ENCODE data around the gene MLH1. TPM values are rescaled to one million over a fixed set of nuclear protein-coding genes. Genes with fewer than 3 reads are reported as not detected.

MLH1 gene
- polyA plus RNA-seq, 1 of the 3 experiments (the other 2 are of a cell fraction), result 24.0 TPM

DNA sequence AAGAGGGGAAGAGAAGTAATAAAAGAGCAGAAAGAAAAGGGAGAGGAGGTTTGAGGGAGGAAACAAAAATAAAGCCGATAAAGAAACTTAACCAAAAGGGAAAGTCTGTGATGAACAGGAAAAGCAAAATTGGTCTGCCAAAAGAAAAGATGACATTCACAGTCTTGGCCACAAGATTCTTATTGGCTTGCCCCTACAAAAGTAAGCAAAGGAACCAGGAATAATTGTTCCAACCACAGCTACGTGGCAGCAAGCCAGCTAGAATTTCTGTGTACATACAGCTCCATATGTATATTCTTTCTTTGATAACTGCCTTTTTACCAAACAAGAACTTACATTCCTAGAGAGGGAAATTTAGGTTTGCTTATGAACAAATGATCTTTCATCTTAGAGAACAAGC, 79.6 kb downstream of the MLH1 start (continued):
- no peak for TF ChIP-seq RCOR1 (IDR thresholded peaks at IDR 0.05; ENCODE audit: low read length)
- TF ChIP-seq, protein P1, sequence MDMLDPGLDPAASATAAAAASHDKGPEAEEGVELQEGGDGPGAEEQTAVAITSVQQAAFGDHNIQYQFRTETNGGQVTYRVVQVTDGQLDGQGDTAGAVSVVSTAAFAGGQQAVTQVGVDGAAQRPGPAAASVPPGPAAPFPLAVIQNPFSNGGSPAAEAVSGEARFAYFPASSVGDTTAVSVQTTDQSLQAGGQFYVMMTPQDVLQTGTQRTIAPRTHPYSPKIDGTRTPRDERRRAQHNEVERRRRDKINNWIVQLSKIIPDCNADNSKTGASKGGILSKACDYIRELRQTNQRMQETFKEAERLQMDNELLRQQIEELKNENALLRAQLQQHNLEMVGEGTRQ (IDR thresholded peaks at IDR 0.05; ENCODE audit: borderline replicate concordance, low read depth, low read length), result no peak
- TF ChIP-seq MXI1 (IDR thresholded peaks at IDR 0.05; ENCODE audit: low read depth, low read length), result no peak
- TF ChIP-seq EP300 (IDR thresholded peaks at IDR 0.05; ENCODE audit: borderline replicate concordance in 1 of 2, low read depth in 1 of 2, low read length in 1 of 2), result peak in 1 of 2 experiments; percentile 20; a peak in 1 of 4 replicates
- TF ChIP-seq, protein P2, sequence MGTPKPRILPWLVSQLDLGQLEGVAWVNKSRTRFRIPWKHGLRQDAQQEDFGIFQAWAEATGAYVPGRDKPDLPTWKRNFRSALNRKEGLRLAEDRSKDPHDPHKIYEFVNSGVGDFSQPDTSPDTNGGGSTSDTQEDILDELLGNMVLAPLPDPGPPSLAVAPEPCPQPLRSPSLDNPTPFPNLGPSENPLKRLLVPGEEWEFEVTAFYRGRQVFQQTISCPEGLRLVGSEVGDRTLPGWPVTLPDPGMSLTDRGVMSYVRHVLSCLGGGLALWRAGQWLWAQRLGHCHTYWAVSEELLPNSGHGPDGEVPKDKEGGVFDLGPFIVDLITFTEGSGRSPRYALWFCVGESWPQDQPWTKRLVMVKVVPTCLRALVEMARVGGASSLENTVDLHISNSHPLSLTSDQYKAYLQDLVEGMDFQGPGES (IDR thresholded peaks at IDR 0.05; ENCODE audit: low read depth, low read length), result no peak
- TF ChIP-seq RAD21 (IDR thresholded peaks at IDR 0.05; ENCODE audit: low read length), result no peak
- TF ChIP-seq, protein P3, sequence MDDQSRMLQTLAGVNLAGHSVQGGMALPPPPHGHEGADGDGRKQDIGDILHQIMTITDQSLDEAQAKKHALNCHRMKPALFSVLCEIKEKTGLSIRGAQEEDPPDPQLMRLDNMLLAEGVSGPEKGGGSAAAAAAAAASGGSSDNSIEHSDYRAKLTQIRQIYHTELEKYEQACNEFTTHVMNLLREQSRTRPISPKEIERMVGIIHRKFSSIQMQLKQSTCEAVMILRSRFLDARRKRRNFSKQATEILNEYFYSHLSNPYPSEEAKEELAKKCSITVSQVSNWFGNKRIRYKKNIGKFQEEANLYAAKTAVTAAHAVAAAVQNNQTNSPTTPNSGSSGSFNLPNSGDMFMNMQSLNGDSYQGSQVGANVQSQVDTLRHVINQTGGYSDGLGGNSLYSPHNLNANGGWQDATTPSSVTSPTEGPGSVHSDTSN (IDR thresholded peaks at IDR 0.05), result no peak
- TF ChIP-seq NFIC (IDR thresholded peaks at IDR 0.05; ENCODE audit: borderline replicate concordance), result peak; percentile 77

DNA sequence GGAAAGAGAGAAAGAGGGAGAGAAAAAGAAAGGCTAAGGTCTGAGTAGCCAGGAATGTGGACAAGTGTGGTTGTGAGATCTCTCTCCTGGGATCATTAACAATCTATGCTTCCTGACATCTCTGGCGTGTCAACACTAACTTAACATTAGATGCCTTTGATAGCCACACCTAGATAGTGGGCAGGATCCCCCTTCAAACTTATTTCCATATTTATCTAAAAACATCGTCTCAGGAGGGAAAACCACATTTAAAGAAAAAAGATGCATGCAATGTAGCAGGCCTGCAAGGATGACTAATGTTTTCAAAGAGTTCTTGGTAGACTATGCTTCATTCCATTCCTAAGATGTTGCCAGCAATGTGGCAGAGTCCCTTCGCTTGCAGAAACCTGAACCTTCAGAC, 80.9 kb downstream of the MLH1 start:
- peaks cover 20% of the 10 kb centered on the region for H3K79me2 ChIP-seq (ENCODE audit: insufficient read depth)
- WGBS (ENCODE audit: low lambda C conversion rate), result 24% methylated on average over 3 of the region's 3 CpGs
- TF ChIP-seq, protein P4, sequence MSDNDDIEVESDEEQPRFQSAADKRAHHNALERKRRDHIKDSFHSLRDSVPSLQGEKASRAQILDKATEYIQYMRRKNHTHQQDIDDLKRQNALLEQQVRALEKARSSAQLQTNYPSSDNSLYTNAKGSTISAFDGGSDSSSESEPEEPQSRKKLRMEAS (IDR thresholded peaks at IDR 0.05; ENCODE audit: low read depth), result peak; percentile 71
- peak; percentile 79 for TF ChIP-seq JUND (IDR thresholded peaks at IDR 0.05)
- TF ChIP-seq FOXJ3 (CRISPR knock-in tag; IDR thresholded peaks at IDR 0.05), result no peak
- TF ChIP-seq FOSL2 (IDR thresholded peaks at IDR 0.05; ENCODE audit: borderline replicate concordance, low read depth), result peak; percentile 78; the same call in 1 of the 2 replicates
- TF ChIP-seq, protein P3 (IDR thresholded peaks at IDR 0.05), result peak; percentile 40
- peak; percentile 78 for TF ChIP-seq NFIC (IDR thresholded peaks at IDR 0.05; ENCODE audit: borderline replicate concordance)
- TF ChIP-seq, protein P5, sequence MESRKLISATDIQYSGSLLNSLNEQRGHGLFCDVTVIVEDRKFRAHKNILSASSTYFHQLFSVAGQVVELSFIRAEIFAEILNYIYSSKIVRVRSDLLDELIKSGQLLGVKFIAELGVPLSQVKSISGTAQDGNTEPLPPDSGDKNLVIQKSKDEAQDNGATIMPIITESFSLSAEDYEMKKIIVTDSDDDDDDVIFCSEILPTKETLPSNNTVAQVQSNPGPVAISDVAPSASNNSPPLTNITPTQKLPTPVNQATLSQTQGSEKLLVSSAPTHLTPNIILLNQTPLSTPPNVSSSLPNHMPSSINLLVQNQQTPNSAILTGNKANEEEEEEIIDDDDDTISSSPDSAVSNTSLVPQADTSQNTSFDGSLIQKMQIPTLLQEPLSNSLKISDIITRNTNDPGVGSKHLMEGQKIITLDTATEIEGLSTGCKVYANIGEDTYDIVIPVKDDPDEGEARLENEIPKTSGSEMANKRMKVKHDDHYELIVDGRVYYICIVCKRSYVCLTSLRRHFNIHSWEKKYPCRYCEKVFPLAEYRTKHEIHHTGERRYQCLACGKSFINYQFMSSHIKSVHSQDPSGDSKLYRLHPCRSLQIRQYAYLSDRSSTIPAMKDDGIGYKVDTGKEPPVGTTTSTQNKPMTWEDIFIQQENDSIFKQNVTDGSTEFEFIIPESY (IDR thresholded peaks at IDR 0.05; ENCODE audit: borderline replicate concordance, low read depth), result no peak
- no peak for TF ChIP-seq TEAD4 (IDR thresholded peaks at IDR 0.05; ENCODE audit: borderline replicate concordance, insufficient read depth)
- TF ChIP-seq TCF12 (IDR thresholded peaks at IDR 0.05), result peak; percentile 77
- 0 out of 4 replicates have a peak, but pooled peaks of 1 of the 2 experiments have one; percentile 44 for TF ChIP-seq EP300 (IDR thresholded peaks at IDR 0.05; ENCODE audit: borderline replicate concordance in 1 of 2, low read depth in 1 of 2, low read length in 1 of 2)
- TF ChIP-seq POLR2AphosphoS5 (IDR thresholded peaks at IDR 0.05; ENCODE audit: low read depth, low read length), result peak; percentile 43; the same call in 1 of the 2 replicates
- TF ChIP-seq, protein P6, sequence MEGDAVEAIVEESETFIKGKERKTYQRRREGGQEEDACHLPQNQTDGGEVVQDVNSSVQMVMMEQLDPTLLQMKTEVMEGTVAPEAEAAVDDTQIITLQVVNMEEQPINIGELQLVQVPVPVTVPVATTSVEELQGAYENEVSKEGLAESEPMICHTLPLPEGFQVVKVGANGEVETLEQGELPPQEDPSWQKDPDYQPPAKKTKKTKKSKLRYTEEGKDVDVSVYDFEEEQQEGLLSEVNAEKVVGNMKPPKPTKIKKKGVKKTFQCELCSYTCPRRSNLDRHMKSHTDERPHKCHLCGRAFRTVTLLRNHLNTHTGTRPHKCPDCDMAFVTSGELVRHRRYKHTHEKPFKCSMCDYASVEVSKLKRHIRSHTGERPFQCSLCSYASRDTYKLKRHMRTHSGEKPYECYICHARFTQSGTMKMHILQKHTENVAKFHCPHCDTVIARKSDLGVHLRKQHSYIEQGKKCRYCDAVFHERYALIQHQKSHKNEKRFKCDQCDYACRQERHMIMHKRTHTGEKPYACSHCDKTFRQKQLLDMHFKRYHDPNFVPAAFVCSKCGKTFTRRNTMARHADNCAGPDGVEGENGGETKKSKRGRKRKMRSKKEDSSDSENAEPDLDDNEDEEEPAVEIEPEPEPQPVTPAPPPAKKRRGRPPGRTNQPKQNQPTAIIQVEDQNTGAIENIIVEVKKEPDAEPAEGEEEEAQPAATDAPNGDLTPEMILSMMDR (IDR thresholded peaks at IDR 0.05), result no peak
- DNase-seq, result no peak
- H3K9ac ChIP-seq, result peak overlapping the region; percentile 21; the same call in 1 of the 2 replicates
- H3K9me2 ChIP-seq, result no peaks in the 10 kb centered on the region; the same call in 1 of the 2 replicates
- H3K4me1 ChIP-seq (ENCODE audit: control insufficient read depth in 1 of 2, insufficient read depth in 2 of 2, low read depth in 1 of 2, low read length in 1 of 2), result peaks cover 0 to 27% of the 10 kb centered on the region in 2 experiments; a peak in 3 of 4 replicates
- peaks cover 18 to 36% of the 10 kb centered on the region in 2 experiments for H3K36me3 ChIP-seq (replicated peaks in 1 of 2; ENCODE audit: control insufficient read depth in 1 of 2, insufficient read depth in 2 of 2, low read length in 1 of 2)
- H3K4me2 ChIP-seq, result peak overlapping the region; percentile 54; the same call in 1 of the 2 replicates
- no peak overlapping the region for H3K4me3 ChIP-seq (ENCODE audit: low read depth in 2 of 2, low read length in 1 of 2)
- ChIA-PET CTCF (no interaction called here), POLR2A (no interaction called here)
- no peaks in the 10 kb centered on the region for H3K9me3 ChIP-seq
- no peak overlapping the region for H2AFZ ChIP-seq (ENCODE audit: low read depth)
- H3F3A ChIP-seq (replicated peaks; ENCODE audit: insufficient read depth), result peaks cover 35% of the 10 kb centered on the region
- peak overlapping the region; percentile 77; a peak in 3 of 4 replicates for H3K27ac ChIP-seq (ENCODE audit: low read depth in 2 of 2, low read length in 1 of 2)
- no peaks in the 10 kb centered on the region for H3K27me3 ChIP-seq (ENCODE audit: insufficient read depth)
- no peaks in the 10 kb centered on the region for H4K20me1 ChIP-seq (ENCODE audit: insufficient read depth)
